HEK293 (cell line): Measurements from ENCODE around the gene STIM1.

Experiments
- CTCF ChIA-PET: fragments of 350-600 bp; formaldehyde crosslinking; extraction: SDS; loops from one replicate; lab custom pipeline; 2021; ENCODE audit warnings: antibody characterized with exemption; lab: Yijun Ruan, JAX
- POLR2A ChIA-PET: fragments of 300-600 bp; formaldehyde crosslinking; extraction: SDS; loops from one replicate; lab custom pipeline; 2020; ENCODE audit warnings: antibody characterized with exemption, inconsistent platforms; lab: Yijun Ruan, JAX
- H3K27ac ChIP-seq: fragments of 200-500 bp; sonication (Bioruptor generic); 2 replicates; pipeline ENCODE4 v1.5.1; 2014; ENCODE audit warnings: low read depth, low read length, control low read depth, inconsistent platforms; ENCODE audit errors: extremely low read depth
- H3K36me3 ChIP-seq, 2 experiments: fragments of 200-500 bp in 1 of 2; sonication (Bioruptor generic) in 1 of 2; 1 replicate in 1 of 2; 2 replicates in 1 of 2; pipeline ENCODE4 v1.5.1; 2014 to 2017; ENCODE audit warnings: inconsistent platforms in 2 of 2, low read length in 2 of 2; ENCODE audit not compliant: control insufficient read depth in 2 of 2, insufficient read depth in 1 of 2
- H3K4me1 ChIP-seq: fragments of 200-500 bp; sonication (Bioruptor generic); 2 replicates; pipeline ENCODE4 v1.5.1; 2014; ENCODE audit warnings: mild to moderate bottlenecking, low read length, inconsistent platforms; ENCODE audit not compliant: control insufficient read depth, insufficient read depth
- H3K4me3 ChIP-seq: 2 replicates; pipeline ENCODE4 v1.5.1; 2011; ENCODE audit warnings: low read depth, mild to moderate bottlenecking, control low read depth, low read length, moderate library complexity
- H3K9me3 ChIP-seq: fragments of 200-500 bp; sonication (Bioruptor generic); 2 replicates; pipeline ENCODE4 v1.5.1; 2014; ENCODE audit warnings: low read depth, low read length, inconsistent platforms; ENCODE audit not compliant: control insufficient read depth, insufficient read depth
- SALL2 ChIP-seq: fragments of 450-650 bp; formaldehyde crosslinking; IDR thresholded peaks from 2 replicates; pipeline ENCODE4 v1.5.0; 2017; ENCODE audit warnings: missing biosample characterization, mild to moderate bottlenecking, missing genetic modification characterization, borderline replicate concordance
- ZBTB48 ChIP-seq: fragments of 450-650 bp; formaldehyde crosslinking; IDR thresholded peaks from 2 replicates; pipeline ENCODE4 v1.5.1; 2016; ENCODE audit warnings: missing biosample characterization, missing genetic modification characterization
- ZNF37A ChIP-seq: fragments of 450-650 bp; IDR thresholded peaks from 2 replicates; pipeline ENCODE4 v1.5.1; 2018; ENCODE audit warnings: missing biosample characterization, missing genetic modification characterization
- ZNF433 ChIP-seq: fragments of 450-650 bp; formaldehyde crosslinking; IDR thresholded peaks from 2 replicates; pipeline ENCODE4 v1.5.1; 2016; ENCODE audit warnings: missing biosample characterization, missing genetic modification characterization, low read depth
- ZNF558 ChIP-seq: fragments of 450-650 bp; formaldehyde crosslinking; IDR thresholded peaks from 2 replicates; pipeline ENCODE4 v1.5.1; 2016; ENCODE audit warnings: missing biosample characterization, missing genetic modification characterization
- ZNF660 ChIP-seq: fragments of 450-650 bp; IDR thresholded peaks from 2 replicates; pipeline ENCODE4 v1.5.1; 2018; ENCODE audit warnings: missing biosample characterization, mild to moderate bottlenecking, missing genetic modification characterization
- ZNF785 ChIP-seq: fragments of 450-650 bp; formaldehyde crosslinking; IDR thresholded peaks from 2 replicates; pipeline ENCODE4 v1.5.1; 2016; ENCODE audit warnings: missing biosample characterization, missing genetic modification characterization
- TF ChIP-seq, protein P1 (sequence below): fragments of 450-650 bp; formaldehyde crosslinking; IDR thresholded peaks from 2 replicates; pipeline ENCODE4 v1.5.1; 2016; ENCODE audit warnings: missing biosample characterization, missing genetic modification characterization, borderline replicate concordance
- TF ChIP-seq, protein P2 (sequence below): fragments of 450-650 bp; formaldehyde crosslinking; conservative IDR thresholded peaks from 2 replicates; pipeline ENCODE4 v1.5.1; 2016; ENCODE audit warnings: low read depth, missing biosample characterization, missing genetic modification characterization
- TF ChIP-seq, protein P3 (sequence below): fragments of 450-650 bp; formaldehyde crosslinking; IDR thresholded peaks from 2 replicates; pipeline ENCODE4 v1.5.1; 2016; ENCODE audit warnings: missing biosample characterization, missing genetic modification characterization

Gene STIM1

DNA sequence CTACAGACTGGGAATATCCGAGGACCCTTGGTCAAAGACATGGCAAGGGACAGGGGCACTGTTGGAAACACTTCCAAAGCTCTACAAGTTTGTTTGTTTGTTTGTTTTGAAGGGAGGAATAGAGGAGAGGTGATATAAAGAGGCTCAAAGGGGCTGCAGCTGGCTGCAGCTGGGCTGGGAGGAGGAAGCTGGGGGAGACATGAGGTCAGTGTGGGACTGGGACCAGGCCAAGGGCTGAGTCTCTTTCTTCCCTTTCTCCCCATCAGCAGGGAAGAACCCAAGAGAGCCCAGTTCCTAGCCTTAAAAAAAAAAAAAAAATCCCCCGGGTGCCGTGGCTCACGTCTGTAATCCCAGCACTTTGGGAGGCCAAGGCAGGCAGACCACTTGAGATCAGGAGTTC lies 19.7 kb upstream of the STIM1 start (continued):
- no peak for TF ChIP-seq SALL2 (tag by site-specific recombination)
- TF ChIP-seq, protein P1, sequence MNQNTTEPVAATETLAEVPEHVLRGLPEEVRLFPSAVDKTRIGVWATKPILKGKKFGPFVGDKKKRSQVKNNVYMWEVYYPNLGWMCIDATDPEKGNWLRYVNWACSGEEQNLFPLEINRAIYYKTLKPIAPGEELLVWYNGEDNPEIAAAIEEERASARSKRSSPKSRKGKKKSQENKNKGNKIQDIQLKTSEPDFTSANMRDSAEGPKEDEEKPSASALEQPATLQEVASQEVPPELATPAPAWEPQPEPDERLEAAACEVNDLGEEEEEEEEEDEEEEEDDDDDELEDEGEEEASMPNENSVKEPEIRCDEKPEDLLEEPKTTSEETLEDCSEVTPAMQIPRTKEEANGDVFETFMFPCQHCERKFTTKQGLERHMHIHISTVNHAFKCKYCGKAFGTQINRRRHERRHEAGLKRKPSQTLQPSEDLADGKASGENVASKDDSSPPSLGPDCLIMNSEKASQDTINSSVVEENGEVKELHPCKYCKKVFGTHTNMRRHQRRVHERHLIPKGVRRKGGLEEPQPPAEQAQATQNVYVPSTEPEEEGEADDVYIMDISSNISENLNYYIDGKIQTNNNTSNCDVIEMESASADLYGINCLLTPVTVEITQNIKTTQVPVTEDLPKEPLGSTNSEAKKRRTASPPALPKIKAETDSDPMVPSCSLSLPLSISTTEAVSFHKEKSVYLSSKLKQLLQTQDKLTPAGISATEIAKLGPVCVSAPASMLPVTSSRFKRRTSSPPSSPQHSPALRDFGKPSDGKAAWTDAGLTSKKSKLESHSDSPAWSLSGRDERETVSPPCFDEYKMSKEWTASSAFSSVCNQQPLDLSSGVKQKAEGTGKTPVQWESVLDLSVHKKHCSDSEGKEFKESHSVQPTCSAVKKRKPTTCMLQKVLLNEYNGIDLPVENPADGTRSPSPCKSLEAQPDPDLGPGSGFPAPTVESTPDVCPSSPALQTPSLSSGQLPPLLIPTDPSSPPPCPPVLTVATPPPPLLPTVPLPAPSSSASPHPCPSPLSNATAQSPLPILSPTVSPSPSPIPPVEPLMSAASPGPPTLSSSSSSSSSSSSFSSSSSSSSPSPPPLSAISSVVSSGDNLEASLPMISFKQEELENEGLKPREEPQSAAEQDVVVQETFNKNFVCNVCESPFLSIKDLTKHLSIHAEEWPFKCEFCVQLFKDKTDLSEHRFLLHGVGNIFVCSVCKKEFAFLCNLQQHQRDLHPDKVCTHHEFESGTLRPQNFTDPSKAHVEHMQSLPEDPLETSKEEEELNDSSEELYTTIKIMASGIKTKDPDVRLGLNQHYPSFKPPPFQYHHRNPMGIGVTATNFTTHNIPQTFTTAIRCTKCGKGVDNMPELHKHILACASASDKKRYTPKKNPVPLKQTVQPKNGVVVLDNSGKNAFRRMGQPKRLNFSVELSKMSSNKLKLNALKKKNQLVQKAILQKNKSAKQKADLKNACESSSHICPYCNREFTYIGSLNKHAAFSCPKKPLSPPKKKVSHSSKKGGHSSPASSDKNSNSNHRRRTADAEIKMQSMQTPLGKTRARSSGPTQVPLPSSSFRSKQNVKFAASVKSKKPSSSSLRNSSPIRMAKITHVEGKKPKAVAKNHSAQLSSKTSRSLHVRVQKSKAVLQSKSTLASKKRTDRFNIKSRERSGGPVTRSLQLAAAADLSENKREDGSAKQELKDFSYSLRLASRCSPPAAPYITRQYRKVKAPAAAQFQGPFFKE (tag by site-specific recombination), result no peak
- TF ChIP-seq ZNF558 (tag by site-specific recombination), result no peak
- no peak for TF ChIP-seq ZNF785 (tag by site-specific recombination)
- TF ChIP-seq, protein P2, sequence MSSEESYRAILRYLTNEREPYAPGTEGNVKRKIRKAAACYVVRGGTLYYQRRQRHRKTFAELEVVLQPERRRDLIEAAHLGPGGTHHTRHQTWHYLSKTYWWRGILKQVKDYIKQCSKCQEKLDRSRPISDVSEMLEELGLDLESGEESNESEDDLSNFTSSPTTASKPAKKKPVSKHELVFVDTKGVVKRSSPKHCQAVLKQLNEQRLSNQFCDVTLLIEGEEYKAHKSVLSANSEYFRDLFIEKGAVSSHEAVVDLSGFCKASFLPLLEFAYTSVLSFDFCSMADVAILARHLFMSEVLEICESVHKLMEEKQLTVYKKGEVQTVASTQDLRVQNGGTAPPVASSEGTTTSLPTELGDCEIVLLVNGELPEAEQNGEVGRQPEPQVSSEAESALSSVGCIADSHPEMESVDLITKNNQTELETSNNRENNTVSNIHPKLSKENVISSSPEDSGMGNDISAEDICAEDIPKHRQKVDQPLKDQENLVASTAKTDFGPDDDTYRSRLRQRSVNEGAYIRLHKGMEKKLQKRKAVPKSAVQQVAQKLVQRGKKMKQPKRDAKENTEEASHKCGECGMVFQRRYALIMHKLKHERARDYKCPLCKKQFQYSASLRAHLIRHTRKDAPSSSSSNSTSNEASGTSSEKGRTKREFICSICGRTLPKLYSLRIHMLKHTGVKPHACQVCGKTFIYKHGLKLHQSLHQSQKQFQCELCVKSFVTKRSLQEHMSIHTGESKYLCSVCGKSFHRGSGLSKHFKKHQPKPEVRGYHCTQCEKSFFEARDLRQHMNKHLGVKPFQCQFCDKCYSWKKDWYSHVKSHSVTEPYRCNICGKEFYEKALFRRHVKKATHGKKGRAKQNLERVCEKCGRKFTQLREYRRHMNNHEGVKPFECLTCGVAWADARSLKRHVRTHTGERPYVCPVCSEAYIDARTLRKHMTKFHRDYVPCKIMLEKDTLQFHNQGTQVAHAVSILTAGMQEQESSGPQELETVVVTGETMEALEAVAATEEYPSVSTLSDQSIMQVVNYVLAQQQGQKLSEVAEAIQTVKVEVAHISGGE (tag by site-specific recombination), result no peak

DNA sequence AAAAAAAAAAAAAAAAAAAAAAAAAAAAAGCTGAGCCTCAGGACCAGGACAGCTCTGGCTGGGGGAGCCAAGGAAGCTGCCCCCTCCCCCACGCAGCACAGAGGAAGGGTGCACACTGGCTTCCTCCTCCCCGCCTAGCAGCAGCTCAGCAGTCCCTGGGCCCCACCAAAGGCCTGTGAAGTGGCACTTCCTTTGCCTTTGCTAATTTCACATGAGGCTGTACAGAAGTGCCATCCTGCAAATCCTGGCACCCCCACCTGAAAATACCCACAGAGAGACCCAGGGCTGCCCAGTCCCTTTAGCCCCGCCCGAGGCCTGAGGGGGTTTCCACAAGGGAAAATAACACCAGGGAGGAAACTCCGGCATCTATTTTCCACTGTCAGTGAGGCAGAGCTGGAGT lies 18.6 kb upstream of the STIM1 start:
- Histone ChIP-seq H3K27ac (no peak overlapping the region), H3K36me3 (peaks cover 0 to 42% of the 10 kb centered on the region in 2 experiments; a peak in 1 of 3 replicates), H3K4me1 (no peaks in the 10 kb centered on the region), H3K9me3 (no peaks in the 10 kb centered on the region), H3K4me3 (no peak overlapping the region)
- ChIA-PET POLR2A (interaction anchor here (0.6 to 0.7 kb wide), 4 partner anchors 12 to 1769 kb away, joined by 3 to 10 read pairs (median 4); no protein-coding TSS in a partner anchor), CTCF (interaction anchor here (1.6 to 19.6 kb wide), 2 partner anchors 13 to 233 kb away, joined by 4 to 589 read pairs; no protein-coding TSS in a partner anchor)
- TF ChIP-seq, protein P3, sequence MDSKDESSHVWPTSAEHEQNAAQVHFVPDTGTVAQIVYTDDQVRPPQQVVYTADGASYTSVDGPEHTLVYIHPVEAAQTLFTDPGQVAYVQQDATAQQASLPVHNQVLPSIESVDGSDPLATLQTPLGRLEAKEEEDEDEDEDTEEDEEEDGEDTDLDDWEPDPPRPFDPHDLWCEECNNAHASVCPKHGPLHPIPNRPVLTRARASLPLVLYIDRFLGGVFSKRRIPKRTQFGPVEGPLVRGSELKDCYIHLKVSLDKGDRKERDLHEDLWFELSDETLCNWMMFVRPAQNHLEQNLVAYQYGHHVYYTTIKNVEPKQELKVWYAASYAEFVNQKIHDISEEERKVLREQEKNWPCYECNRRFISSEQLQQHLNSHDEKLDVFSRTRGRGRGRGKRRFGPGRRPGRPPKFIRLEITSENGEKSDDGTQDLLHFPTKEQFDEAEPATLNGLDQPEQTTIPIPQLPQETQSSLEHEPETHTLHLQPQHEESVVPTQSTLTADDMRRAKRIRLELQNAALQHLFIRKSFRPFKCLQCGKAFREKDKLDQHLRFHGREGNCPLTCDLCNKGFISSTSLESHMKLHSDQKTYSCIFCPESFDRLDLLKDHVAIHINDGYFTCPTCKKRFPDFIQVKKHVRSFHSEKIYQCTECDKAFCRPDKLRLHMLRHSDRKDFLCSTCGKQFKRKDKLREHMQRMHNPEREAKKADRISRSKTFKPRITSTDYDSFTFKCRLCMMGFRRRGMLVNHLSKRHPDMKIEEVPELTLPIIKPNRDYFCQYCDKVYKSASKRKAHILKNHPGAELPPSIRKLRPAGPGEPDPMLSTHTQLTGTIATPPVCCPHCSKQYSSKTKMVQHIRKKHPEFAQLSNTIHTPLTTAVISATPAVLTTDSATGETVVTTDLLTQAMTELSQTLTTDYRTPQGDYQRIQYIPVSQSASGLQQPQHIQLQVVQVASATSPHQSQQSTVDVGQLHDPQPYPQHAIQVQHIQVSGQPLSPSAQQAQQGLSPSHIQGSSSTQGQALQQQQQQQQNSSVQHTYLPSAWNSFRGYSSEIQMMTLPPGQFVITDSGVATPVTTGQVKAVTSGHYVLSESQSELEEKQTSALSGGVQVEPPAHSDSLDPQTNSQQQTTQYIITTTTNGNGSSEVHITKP (tag by site-specific recombination), result 0 out of 2 replicates have a peak, but pooled peaks have one; percentile 13
- TF ChIP-seq ZNF433 (tag by site-specific recombination) (no peak), ZNF37A (tag by site-specific recombination) (no peak)

DNA sequence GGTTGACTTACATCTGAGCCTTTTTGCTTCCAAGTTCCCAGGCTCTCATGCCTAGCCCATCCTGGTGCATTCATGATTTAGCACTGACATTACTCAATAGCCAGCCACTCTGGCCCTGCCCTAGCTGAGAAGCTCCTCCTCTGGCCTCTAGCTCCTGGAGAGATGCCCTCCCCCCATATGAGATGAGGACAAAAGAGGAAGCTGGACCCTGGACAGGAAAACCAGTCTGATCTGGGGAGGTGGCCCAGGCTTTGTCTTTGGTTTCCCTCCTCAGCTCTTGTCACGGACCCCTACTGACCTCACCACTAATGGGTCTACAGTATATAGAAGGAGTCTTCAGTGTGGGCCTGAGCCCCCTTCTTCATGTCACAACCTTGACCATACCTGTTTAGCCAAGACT lies 17.7 kb upstream of the STIM1 start:
- TF ChIP-seq ZNF660 (no peak), ZBTB48 (tag by site-specific recombination) (no peak)
- ChIA-PET POLR2A (no interaction called here), CTCF (interaction anchor here (1.1 to 19.6 kb wide), 3 partner anchors 12 to 232 kb away, joined by 4 to 589 read pairs (median 7); partner anchors contain the start of gene STIM1)
- Histone ChIP-seq H3K9me3 (no peaks in the 10 kb centered on the region), H3K4me1 (no peaks in the 10 kb centered on the region), H3K36me3 (peaks cover 0 to 34% of the 10 kb centered on the region in 2 experiments; a peak in 1 of 3 replicates), H3K4me3 (no peak overlapping the region), H3K27ac (no peak overlapping the region)
